Neural progenitor cell (in vitro differentiated cells): ENCODE data around the gene HYCC2. TPM values are rescaled to one million over a fixed set of nuclear protein-coding genes. Genes with fewer than 3 reads are reported as not detected.

Source experiments
- DNase-seq: peaks from one replicate; pipeline ENCODE4 v3.0.0-alpha.2; 2016; ENCODE audit warnings: low spot score
- H2AFZ ChIP-seq: fragments of 200-600 bp; sonication (generic); replicated peaks from 2 replicates; pipeline ENCODE4 v1.6.1; 2016; ENCODE audit warnings: antibody characterized with exemption
- H3F3A ChIP-seq: fragments of 200-600 bp; sonication (generic); 2 replicates; pipeline ENCODE4 v1.6.1; 2016; ENCODE audit warnings: antibody characterized with exemption, low read depth
- H3K27ac ChIP-seq: fragments of 200-600 bp; sonication (generic); 2 replicates; pipeline ENCODE4 v1.5.1; 2016; ENCODE audit warnings: mild to moderate bottlenecking
- H3K27me3 ChIP-seq: fragments of 200-600 bp; sonication (generic); 2 replicates; pipeline ENCODE4 v1.6.1; 2016; ENCODE audit warnings: mild to moderate bottlenecking, moderate library complexity
- H3K36me3 ChIP-seq: fragments of 200-600 bp; sonication (generic); 2 replicates; pipeline ENCODE4 v1.5.1; 2016
- H3K4me1 ChIP-seq: fragments of 200-600 bp; sonication (generic); 2 replicates; pipeline ENCODE4 v1.6.1; 2016; ENCODE audit warnings: mixed run types
- H3K4me2 ChIP-seq: fragments of 200-600 bp; sonication (generic); 2 replicates; pipeline ENCODE4 v1.6.1; 2016
- H3K4me3 ChIP-seq: fragments of 200-600 bp; sonication (generic); 2 replicates; pipeline ENCODE4 v1.5.1; 2016
- H3K79me2 ChIP-seq: fragments of 200-600 bp; sonication (generic); 2 replicates; pipeline ENCODE4 v1.6.1; 2016; ENCODE audit warnings: low read depth
- H3K9ac ChIP-seq: fragments of 200-600 bp; sonication (generic); 2 replicates; pipeline ENCODE4 v1.6.1; 2016
- H3K9me3 ChIP-seq: fragments of 200-600 bp; sonication (generic); 2 replicates; pipeline ENCODE4 v1.5.1; 2016; ENCODE audit warnings: low read depth
- H4K20me1 ChIP-seq: fragments of 200-600 bp; sonication (generic); 2 replicates; pipeline ENCODE4 v1.6.1; 2016; ENCODE audit warnings: low read depth
- H3K27ac Mint-ChIP-seq: 3 replicates; pipeline ENCODE4 v1.8.0; 2021; ENCODE audit warnings: mixed read lengths
- H3K27me3 Mint-ChIP-seq: 2 replicates; pipeline ENCODE4 v1.8.0; 2022; ENCODE audit warnings: low read depth, mild to moderate bottlenecking, inconsistent platforms, moderate library complexity, mixed read lengths; ENCODE audit not compliant: insufficient read depth
- H3K36me3 Mint-ChIP-seq: 3 replicates; pipeline ENCODE4 v1.8.0; 2021; ENCODE audit warnings: mixed read lengths
- H3K4me1 Mint-ChIP-seq: 3 replicates; pipeline ENCODE4 v1.8.0; 2021; ENCODE audit warnings: mixed read lengths
- H3K4me3 Mint-ChIP-seq: 3 replicates; pipeline ENCODE4 v1.8.0; 2021; ENCODE audit warnings: mild to moderate bottlenecking, moderate library complexity, mixed read lengths
- H3K9me3 Mint-ChIP-seq: 3 replicates; pipeline ENCODE4 v1.8.0; 2020; ENCODE audit warnings: mixed read lengths
- EZH2 ChIP-seq: fragments of 200-600 bp; sonication (generic); IDR thresholded peaks from 2 replicates; pipeline ENCODE4 v1.6.1; 2017; ENCODE audit warnings: antibody characterized with exemption, mild to moderate bottlenecking, moderate library complexity
- EZH2phosphoT487 ChIP-seq: fragments of 200-600 bp; sonication (generic); IDR thresholded peaks from 2 replicates; pipeline ENCODE4 v1.6.1; 2017; ENCODE audit warnings: antibody characterized with exemption
- total RNA-seq: library from RNA; depleted of rRNA; stranded (reverse); fragments of >200 nt; gene quantifications from 2 replicates; pipeline ENCODE4 v1.2.3, GENCODE V29; 2015; ENCODE audit warnings: low replicate concordance
- TF ChIP-seq, protein P1 (sequence below): fragments of 200-600 bp; sonication (generic); IDR thresholded peaks from 2 replicates; pipeline ENCODE4 v1.5.1; 2017; ENCODE audit warnings: antibody characterized with exemption, mild to moderate bottlenecking

The HYCC2 gene
- total RNA-seq, 1 donor from 2014 or later: 9.1 TPM

DNA sequence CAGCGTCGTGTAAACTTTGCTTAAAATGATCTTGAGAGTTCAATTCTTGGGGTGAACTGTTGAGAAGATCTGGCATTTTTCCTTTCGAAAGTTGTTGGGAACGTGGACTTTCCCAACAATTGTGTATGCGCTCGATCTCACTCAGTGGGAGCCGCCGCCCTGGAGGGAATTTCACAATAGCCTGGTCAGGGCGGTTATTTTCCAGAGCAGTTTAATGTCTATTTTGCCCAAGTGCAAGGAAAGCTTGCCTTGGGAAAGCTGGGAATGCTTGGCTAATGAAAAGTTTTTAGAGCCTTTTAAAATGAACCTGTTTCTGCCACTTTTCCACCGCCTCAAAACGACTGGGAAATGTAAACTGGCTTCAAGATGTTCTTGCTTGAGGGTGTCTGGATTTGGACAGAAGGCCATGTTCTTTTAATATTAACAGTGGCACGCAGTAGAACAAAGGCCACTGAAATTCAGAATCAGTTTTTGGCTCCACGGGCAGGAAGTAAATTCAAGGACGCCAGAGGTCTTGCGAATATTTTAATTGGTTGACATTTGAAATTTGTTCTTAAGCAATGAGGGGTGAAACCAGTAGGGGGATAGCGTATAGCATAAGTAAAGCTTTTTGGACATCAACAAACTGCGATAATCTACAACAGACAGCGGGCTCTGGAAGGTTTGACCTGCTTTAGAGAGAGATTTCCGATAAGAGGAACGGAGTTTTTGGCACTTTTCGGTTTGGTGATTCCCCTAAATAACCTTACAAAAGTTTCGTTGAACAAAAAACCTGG lies 45.7 kb upstream of the HYCC2 start:
- peaks cover 4% of the 10 kb centered on the region for H3K4me1 Mint-ChIP-seq
- Histone ChIP-seq H2AFZ (peak overlapping the region; percentile 67), H3K4me1 (peaks cover 11% of the 10 kb centered on the region), H3K4me3 (peak overlapping the region; percentile 54), H3K27me3 (no peaks in the 10 kb centered on the region), H4K20me1 (no peaks in the 10 kb centered on the region), H3K27ac (no peak overlapping the region), H3K36me3 (no peaks in the 10 kb centered on the region), H3K79me2 (no peaks in the 10 kb centered on the region), H3K4me2 (peak overlapping the region; percentile 75), H3K9me3 (no peaks in the 10 kb centered on the region), H3K9ac (no peak overlapping the region), H3F3A (peaks cover 19% of the 10 kb centered on the region)
- H3K27me3 Mint-ChIP-seq: peaks cover 2% of the 10 kb centered on the region
- TF ChIP-seq, protein P1, sequence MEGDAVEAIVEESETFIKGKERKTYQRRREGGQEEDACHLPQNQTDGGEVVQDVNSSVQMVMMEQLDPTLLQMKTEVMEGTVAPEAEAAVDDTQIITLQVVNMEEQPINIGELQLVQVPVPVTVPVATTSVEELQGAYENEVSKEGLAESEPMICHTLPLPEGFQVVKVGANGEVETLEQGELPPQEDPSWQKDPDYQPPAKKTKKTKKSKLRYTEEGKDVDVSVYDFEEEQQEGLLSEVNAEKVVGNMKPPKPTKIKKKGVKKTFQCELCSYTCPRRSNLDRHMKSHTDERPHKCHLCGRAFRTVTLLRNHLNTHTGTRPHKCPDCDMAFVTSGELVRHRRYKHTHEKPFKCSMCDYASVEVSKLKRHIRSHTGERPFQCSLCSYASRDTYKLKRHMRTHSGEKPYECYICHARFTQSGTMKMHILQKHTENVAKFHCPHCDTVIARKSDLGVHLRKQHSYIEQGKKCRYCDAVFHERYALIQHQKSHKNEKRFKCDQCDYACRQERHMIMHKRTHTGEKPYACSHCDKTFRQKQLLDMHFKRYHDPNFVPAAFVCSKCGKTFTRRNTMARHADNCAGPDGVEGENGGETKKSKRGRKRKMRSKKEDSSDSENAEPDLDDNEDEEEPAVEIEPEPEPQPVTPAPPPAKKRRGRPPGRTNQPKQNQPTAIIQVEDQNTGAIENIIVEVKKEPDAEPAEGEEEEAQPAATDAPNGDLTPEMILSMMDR: peak; percentile 13
- TF ChIP-seq EZH2: no peak
- H3K36me3 Mint-ChIP-seq: no peaks in the 10 kb centered on the region
- H3K9me3 Mint-ChIP-seq: peaks cover 6% of the 10 kb centered on the region
- peak; percentile 5 for DNase-seq
- no peak overlapping the region for H3K27ac Mint-ChIP-seq
- H3K4me3 Mint-ChIP-seq: peak overlapping the region; percentile 63

DNA sequence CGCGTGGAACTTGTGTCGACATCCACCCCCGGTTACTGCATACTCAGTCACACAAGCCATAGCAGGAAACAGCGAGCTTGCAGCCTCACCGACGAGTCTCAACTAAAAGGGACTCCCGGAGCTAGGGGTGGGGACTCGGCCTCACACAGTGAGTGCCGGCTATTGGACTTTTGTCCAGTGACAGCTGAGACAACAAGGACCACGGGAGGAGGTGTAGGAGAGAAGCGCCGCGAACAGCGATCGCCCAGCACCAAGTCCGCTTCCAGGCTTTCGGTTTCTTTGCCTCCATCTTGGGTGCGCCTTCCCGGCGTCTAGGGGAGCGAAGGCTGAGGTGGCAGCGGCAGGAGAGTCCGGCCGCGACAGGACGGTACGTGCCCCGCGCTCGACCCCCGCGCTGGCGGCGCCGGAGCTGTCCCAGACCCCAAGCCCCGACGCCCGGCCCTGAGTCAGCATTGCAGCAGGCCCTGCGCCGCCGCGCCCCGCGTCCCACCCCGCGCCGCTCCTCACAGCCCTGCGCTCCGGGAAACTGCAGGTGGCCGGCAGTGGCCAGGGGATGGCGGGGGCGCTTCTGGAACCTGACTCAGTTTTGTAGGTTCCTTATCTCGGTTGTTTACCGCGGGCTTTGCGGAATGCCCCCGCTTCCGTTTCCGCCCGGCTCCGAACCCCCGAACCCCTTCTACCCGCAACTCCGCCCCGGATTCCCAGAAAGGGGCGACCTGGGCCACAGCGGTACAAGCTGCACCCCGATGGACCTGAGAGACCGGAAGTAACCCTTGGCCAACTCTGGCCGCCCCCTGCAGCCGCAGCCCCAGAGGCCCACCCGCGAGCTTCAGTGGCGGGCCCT lies 44.9 kb upstream of the HYCC2 start, which contains the start of gene CFLAR:
TSS of gene CFLAR (plus strand) at position 50 of the 844 bp plus-strand sequence. CDS start 13,702 bp downstream, outside the sequence.
- Histone ChIP-seq H3K36me3 (no peaks in the 10 kb centered on the region), H3K9me3 (no peaks in the 10 kb centered on the region), H3K79me2 (no peaks in the 10 kb centered on the region), H3F3A (peaks cover 19% of the 10 kb centered on the region), H3K9ac (no peak within 1 kb of the TSS), H3K27me3 (no peaks in the 10 kb centered on the region), H2AFZ (peak within 1 kb of the TSS; percentile 67), H3K27ac (no peak within 1 kb of the TSS), H3K4me2 (peak within 1 kb of the TSS; percentile 75), H3K4me1 (peaks cover 11% of the 10 kb centered on the region), H4K20me1 (no peaks in the 10 kb centered on the region), H3K4me3 (peak within 1 kb of the TSS; percentile 54)
- H3K4me3 Mint-ChIP-seq: peak within 1 kb of the TSS; percentile 70
- TF ChIP-seq, protein P1: no peak
- TF ChIP-seq EZH2phosphoT487 (no peak), EZH2 (no peak)
- peaks cover 2% of the 10 kb centered on the region for H3K27me3 Mint-ChIP-seq
- peak; percentile 58 for DNase-seq
- H3K27ac Mint-ChIP-seq: no peak within 1 kb of the TSS
- peaks cover 6% of the 10 kb centered on the region for H3K9me3 Mint-ChIP-seq
- peaks cover 4% of the 10 kb centered on the region for H3K4me1 Mint-ChIP-seq
- no peaks in the 10 kb centered on the region for H3K36me3 Mint-ChIP-seq

DNA sequence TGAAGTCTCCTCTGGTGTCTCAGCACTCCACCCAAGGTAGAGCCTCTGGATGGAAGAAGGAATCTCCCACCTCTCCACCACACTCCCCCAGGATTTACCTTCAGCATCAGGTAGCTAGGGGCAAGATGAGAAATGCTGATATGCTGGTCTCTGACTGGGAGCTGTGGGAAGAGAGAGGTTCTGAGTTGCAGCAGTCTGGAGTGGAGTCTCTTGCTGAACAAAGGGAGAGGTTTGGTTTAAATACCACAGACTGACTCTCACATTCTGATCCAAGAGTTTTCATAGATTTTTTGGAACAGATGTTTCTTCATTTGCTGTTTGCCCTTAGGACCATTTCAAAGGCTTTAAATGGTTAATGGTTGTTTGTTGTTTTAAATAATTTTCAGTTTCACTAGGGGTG lies 43.4 kb upstream of the HYCC2 start:
- no peaks in the 10 kb centered on the region for H3K27me3 ChIP-seq
- H2AFZ ChIP-seq: no peak overlapping the region
- H3K27ac Mint-ChIP-seq: no peak overlapping the region
- no peaks in the 10 kb centered on the region for H3K9me3 ChIP-seq
- no peak for DNase-seq
- H3K27ac ChIP-seq: no peak overlapping the region
- peaks cover 2% of the 10 kb centered on the region for H3K27me3 Mint-ChIP-seq
- no peak overlapping the region for H3K4me3 Mint-ChIP-seq
- TF ChIP-seq, protein P1: no peak
- H3K4me2 ChIP-seq: no peak overlapping the region
- H3K36me3 ChIP-seq: no peaks in the 10 kb centered on the region
- no peaks in the 10 kb centered on the region for H4K20me1 ChIP-seq
- no peaks in the 10 kb centered on the region for H3K79me2 ChIP-seq
- H3F3A ChIP-seq: peaks cover 19% of the 10 kb centered on the region
- peaks cover 6% of the 10 kb centered on the region for H3K9me3 Mint-ChIP-seq
- H3K4me1 Mint-ChIP-seq: peaks cover 7% of the 10 kb centered on the region
- H3K4me1 ChIP-seq: peaks cover 11% of the 10 kb centered on the region
- no peak overlapping the region for H3K9ac ChIP-seq
- H3K36me3 Mint-ChIP-seq: no peaks in the 10 kb centered on the region
- no peak overlapping the region for H3K4me3 ChIP-seq
